Fibroblast of skin of right biceps (primary cell): Measurements from ENCODE around the gene ANKRD11.

Source experiments
- DNase-seq: peaks from one replicate; pipeline ENCODE4 v3.0.0-alpha.2; 2013

ANKRD11 gene

DNA sequence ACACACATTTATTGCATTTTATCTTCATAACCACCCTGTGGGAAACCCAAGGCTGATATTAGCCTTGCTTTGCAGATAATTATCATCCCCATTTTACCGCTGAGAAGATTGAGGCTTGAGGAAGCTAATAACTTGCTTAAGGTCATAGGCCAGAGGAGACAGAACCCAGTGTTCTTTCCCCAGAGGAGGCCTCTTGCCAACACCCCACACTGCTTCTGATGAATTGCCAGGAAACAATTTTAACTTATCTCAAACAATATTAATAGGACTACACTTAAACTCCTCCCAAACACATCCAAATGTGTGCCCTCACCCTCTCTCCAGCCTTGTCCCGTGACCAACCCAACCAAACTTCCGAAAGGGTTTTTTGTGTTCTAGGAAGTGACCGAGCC, 15.7 kb upstream of the ANKRD11 start:
- DNase-seq: no peak

DNA sequence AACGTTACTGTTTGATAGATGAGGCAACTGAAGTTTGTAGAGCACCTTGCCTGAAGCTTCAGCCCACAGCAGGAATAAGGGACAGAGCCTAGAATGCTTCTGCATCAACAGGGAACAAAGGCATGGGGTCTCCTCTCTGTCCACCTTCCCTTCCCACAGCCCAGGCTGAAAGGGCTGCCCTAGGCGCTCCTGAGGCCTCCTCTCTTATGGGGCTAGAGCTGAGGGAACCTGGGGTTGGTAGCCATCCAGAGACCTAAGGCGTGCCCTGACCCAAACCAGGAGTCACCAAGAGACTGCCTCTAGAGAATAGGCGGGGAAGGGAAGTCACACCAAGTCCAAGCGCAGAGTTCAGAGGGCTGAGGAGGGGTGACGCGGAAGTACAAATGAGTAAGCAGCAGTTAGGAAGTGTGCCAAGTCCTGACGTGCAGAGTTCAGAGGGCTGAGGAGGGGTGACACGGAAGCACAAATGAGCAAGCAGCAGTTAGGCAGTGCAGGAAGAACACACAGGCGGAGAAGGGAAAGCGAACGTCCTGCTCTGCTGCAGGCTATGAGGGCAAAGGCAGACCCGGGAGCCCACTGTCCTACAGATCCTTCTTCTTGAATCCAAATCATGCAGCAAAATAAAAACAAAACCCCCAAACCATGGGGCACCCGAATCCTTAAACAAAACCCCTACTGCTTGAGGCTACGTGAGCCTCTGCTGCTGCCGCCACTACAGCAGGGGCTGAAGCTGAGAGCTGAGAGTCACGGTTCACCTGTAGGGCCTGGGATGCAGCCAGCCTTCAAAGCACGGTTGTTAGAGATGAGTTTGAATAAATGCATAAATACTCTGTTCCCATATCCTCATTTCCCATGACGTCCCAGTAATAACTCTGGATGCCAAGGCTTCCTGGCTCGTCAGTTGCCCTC, 15.1 kb upstream of the ANKRD11 start:
- peak; percentile 83 for DNase-seq

GRCh38 chr16:89504091-89504490, 13.7 kb upstream of the ANKRD11 start:
- DNase-seq: no peak

DNA sequence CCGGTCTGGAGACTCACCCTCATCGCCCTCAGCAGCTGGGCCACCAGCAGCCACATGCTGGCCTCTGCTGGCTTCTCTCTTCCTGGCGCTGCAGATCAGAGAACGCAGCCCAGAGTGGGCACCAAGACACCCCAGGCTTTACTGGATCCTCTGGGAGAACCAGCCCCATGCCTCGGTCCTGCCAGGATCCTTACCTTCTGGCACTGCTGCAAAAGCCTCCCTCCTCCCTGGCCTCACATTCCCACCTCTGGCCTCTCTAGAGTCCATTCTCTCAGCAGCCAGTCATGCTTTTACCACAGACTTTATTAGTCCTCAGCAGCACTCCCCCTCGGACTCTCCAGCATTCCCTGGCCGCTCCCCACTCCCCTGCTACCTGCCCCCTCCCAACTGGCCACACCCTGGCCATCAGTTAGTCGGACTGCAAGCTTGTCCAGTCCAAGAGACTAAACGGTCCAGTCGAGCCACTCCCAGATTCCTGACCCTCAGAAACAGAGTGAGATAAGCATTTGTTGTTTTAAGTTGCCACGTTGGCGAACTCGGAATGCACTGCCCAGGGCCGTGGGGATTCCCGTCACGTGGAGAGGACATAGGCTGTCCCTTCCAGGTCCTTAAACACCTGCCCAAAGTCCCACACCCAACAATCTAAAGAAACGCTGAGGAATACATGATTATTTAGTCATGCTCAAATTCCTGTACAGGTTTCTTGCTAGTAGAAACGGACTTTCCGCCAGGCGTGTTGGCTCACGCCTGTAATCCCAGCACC, 11.9 kb upstream of the ANKRD11 start:
- DNase-seq: no peak

DNA sequence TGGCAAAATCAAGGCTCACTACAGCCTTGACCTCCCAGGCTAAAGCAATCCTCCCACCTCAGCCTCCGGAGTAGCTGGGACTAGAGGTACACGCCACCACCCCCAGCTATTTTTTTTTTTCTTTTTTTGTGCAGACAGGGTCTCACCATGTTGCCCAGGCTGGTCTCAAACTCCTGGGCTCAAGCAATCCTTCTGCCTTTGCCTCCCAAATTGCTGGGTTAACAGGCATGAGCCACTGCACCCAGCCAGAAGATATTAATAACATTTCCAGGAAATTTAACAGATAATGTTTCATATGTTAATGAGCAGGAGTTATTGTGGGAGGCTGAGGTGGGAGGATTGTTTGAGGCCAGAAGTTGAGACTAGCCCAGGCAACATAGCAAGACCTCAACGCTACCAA, 9.4 kb upstream of the ANKRD11 start:
- no peak for DNase-seq

DNA sequence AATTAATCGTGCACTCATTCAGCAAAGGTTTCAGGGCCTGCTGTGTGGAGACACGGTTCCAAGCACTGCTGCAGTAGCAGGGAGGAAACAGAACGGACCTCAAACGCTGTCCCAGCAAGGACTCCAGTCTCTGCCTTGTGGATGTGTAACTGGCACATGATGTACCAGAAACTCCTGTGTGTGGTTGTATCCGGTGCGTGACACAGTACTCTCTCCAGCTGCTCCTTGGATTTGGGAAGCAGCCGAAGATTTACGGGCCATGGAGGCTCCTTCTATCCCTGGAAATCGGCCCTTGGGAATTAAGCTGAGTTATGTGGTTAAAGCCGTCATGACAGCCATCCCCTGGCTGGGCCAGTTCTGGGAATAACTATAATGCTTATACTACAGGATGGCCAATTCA, 8.5 kb upstream of the ANKRD11 start:
- DNase-seq: peak; percentile 45

DNA sequence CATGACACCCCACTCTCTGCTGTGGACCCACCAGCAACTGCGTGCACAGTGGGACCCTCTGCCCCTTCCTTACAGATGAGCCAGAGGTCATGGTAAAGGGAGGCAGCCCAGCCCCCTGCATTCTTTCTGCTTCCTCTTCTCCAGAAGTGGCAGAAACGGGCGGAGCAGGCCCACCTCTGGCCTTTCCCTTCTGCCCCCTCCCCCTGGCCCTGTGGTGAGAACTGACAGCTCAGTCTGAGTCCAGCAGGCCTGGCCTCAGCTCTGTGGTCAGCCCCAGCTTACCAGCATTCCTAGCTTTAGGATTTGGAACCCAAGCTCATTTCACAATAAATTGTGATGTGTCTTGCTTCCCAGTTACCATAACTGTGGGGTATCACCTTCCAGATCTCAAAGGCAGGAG, 4.8 kb upstream of the ANKRD11 start:
- DNase-seq: peak; percentile 49

- no peak for DNase-seq
Observed at GRCh38 chr16:89493776-89494175, 3.4 kb upstream of the ANKRD11 start.

DNA sequence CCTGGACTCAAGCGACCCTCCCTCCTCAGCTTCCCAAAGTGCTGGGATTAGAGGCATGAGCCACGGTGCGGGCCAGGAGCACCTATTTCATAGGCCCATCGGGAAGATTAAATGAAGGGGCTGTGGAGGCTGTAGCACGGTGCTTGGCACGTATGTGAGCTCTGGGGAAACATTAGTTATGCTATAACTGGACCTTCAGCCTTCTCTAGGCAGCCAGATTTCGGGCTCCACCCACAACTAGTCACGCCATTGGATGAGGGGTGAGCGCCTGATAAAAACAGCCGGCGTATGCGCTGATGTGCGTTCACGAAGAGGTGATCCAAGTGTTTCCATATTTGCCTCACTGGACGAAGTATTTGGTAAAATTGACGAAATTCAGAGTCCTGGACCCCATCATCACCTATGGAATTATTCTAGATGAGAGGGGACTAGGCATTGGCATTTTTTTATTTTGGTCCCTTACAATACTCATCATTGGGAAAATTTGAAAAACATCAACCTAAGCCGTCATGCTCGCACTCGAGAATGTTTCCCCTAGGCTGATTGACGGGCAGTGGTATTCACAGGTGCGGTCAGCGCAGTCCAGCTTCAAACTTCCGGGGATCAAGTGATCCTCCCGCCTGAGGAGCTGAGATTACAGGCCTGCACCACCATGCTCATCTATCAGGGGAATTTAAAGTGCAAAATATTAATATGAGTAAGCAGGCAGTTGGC, 1.8 kb upstream of the ANKRD11 start:
- no peak for DNase-seq

DNA sequence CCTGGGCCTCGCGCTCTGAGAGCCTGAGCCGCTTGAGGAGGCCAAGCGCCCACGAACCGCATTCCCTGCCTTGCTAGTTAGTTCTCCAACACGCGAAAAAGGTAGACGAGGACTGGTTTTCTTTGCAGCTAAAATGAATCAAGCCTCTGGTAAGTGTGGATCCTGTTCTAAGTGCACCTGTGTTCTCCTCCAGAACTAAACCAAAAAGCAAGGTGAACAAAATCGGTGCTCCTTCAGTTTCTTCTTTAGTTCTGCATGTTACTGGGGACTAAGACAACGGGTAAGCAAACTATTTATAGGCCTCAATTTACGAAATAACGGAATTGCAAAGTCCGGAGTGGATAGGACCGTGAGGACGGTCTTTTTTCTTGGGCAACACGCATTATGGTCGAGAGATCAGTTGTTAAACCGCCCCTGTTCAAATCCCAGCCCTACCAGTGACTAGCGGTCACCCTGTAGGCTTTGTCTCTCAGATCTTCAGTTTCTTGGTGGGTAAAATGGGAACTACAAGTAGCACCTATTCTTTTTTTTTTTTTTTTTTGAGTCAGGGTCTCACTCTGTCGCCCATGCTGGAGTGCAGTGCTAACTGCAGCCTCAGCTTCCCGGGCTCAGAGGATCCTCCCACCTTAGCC, 993 bp upstream of the ANKRD11 start:
- no peak for DNase-seq

DNA sequence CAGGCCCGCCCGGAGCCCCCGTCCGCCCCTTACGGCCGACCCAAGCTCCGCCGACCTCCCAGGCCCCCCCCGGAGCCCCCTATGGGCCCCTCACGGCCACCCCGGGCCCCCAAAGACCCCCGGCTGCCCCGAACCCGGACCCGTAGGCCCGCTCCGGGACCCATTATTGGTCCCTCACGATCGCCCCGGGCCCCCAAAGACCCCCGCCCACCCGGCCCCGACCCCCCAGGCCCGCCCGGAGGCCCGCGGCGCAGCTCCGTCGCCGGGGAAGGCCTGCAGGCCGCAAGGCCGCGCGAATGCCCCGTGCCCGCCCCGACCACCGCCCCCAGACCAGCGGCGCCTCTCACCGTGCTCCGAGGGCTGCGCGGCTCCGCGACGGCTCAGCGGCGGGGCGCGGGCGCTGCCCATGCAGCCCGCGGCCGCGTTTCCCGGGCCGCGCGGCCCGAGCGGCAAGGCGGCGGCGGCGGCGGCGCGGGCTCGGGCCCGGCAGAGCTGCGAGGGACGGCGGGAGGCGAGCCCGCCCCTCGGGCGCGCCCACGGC, 393 bp downstream of the ANKRD11 start:
- no peak for DNase-seq

DNA sequence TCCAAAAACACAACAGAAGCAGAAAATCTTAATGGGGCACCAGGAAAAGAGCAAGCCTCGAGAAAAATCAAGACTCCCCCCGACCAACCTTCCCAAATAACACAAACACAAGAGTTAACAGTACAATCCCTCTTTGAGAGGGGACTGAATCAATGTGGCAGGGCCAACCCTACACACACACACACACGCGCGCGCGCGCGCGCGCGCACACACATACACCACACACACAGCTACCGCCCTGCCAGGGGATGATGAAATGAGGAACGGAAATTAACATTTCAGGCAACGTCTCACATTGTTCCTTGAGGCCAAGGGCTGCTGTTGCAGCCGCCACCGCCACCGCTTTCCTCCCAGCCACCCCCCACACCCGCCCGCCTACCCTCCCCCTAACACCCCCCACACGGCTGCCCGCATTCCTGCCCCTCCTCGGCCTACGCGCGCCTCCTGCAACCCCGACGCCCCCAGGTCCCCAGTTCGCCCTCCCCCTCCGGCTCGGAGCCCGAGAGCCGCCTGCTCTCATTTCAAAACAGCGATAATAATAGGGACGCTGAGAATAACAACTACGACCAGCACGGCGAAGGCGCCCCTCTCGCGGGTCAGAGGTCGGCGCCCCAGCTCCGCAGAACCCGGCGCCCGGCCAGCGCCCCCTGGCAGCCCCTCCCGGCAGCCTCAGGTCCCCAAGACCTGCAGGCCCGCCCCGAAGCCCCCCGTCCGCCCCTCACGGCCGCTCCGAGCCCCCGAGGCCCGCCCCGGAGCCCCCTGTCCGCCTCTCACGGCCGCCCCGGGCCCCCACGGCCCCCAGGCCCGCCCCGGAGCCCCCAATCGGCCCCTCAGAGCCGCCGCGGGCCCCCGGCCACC, 1.1 kb downstream of the ANKRD11 start:
- DNase-seq: peak; percentile 98

DNA sequence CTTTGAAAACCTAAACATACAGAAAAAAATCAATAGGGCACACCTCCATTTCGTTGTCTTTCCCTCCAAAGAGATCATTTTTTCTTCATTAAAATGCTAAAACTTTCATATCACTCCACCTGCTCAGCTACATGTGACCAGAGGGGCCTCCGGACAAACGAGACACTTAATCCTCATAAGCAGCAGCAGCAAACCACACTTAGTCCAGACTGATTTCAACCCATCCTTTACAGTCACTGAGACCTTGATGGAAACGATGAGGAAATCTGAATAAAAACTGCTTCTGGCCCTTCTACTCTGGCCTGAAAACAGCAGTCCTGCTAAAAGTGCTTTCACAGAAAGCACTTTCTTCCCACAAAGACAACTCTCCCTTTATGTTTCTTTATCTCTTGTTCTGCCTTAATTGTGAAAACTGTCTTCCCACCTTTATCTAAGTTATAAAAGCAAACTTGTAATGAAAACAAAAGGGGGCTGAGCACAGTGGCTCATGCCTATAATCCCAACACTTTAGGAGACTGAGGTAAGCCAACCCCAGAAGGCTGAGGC, 4.6 kb downstream of the ANKRD11 start:
- no peak for DNase-seq

DNA sequence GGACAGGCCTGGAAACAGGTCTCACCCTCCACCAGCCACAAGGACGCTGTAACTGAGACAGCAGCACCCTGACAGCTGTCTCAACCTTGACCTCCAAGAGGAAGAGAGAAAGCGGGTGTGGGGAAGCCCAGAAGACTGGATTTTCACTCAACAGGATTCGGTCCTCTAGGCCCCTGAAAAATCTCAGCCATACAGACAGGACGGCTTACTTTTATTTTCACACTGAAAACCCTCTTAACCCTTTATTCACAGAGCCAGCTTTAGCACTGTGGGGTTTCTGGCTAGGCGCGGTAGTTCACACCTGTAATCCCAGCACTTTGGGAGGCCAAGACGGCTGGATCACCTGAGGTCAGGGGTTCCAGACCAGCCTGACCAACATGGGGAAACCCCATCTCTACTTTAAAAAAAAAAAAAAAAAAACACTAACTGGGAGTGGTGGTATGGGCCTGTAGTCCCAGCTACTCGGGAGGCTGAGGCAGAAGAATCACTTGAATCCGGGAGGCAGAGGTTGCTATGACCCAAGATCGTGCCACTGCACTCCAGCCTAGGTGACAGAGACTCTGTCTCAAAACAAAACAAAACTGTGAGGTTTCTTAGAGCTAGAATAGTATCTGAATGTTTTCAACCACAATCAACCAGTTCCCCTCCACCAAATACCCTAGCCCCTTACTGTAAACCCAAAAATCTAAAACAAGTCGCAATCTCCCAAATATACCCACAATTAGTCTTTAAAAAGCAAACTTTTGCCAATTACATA, 5.3 kb downstream of the ANKRD11 start:
- DNase-seq: no peak

DNA sequence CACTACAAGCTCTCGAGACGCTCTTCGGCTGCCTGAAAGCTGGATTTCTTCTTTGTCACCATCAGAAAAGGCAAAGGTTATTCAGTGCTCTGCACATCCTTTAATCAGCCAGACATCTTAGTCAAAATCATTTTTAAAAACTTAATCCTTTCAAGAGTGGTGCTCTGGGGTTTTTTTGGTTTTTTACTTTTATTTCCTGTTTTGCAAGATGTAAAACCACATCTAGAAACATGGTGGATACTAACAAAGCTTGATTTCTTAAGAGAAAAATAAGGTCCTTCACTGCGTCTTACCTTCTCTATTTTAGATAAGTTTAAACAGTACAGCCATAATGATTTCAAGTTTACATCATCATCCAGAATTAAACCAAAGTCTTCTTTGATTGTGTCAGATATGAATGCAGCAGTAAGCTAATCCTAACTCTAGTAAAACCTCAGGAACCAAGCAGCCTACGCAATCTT, 6.3 kb downstream of the ANKRD11 start:
- no peak for DNase-seq

- no peak for DNase-seq
Observed at GRCh38 chr16:89482817-89483205, 7.5 kb downstream of the ANKRD11 start.

DNA sequence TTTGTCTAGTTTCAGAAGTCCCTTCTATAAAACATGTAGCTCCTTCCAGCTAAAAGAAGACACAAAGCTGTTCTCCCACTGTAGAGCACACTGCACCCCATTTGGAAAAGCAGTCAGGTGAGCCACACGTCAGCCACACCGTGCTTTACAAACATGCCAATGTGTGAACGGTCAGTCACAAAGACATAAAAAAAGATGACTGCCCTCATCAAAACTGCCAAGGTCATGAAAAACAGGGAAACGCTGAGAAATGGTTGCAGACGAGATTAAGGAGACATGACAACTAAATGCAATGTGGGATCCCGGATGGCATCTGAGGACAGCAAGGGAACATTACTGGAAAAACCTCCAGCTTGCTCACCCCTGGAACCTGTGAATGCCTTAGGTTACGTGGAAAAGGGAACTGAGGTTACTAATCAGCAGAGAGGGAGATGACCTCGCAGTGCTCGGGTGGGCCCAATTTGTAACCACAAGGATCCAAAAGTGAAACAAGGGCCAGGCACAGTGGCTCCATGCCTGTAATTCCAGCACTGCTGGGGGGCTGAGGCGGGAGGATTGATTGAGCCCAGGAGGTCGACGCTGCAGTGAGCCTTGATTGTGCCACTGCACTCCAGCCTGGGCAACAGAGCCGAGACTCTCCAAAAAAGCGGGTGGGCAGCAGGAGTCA, 8.1 kb downstream of the ANKRD11 start:
- no peak for DNase-seq

DNA sequence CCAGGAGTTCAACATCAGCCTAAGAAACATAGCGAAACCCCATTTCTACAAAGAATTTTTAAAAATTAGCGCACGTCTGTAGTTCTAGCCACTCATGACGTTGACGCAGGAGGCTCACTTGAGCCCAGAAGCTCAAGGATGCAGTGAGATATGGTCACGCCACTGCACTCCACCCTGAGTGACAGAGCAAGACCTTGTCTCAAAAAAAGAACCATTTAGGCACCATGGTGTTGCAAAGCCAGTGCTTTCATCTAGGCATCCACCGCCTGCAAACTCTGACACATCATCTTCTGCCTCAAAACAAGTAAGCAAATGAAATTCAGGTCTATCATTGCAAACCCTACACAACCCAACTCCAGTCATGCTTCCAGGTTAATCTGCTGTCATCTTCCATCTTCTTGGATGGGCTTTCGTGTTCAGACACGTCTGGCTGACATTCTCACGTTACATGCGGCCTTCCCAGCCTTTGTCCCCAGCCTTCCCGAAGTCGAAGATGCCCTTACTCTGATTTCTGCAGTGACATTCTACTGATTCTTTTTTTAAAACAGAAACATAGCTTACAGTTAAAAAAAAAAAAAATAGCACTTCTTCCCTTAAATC, 8.9 kb downstream of the ANKRD11 start:
- DNase-seq: no peak

DNA sequence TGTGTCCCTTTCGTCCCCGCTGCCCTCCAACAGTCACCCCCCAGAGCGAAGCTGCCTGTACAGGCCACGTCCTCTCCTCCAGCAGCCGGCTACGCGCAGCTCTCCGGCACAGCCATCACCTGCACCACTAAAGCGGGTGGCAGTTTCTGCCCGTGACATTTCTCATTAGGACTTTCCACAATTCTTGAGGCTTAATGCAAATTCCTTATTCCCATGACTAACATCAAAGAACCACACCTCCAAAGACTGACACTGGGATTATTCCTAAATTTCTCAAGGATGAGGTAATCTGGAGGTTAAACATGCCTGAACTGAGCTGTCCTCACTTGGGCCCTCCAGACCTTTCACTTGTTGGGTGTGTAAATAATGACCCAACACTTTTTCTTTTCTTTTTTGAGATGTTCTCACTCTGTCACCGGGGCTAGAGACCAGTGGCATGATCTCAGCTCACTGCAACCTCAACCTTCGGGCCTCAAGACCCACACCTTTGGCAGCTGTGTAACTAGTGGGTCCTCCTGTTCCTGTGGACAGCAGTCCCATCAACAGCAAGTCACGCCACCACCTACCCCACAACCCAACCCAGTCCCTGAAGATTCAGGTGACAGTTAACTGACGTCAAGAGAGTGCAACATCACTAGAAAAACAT, 11.7 kb downstream of the ANKRD11 start:
- peak; percentile 68 for DNase-seq
